Limb (tissue), 2 donors: ENCODE results near the gene TMPRSS4.

Source experiments
- DNase-seq, 2 donors: peaks; one replicate each; pipeline ENCODE4 v3.0.0-alpha.2; 2016; ENCODE audit errors: extremely low spot score in 2 of 2

The TMPRSS4 gene

GRCh38 chr11:118152552-118153471, 75.9 kb downstream of the TMPRSS4 start, which contains the start of gene SCN4B:
TSS of gene SCN4B (minus strand) at chr11:118152823. CDS start at chr11:118152673, 150 bp downstream.
- peak; percentile 83 to 85 for DNase-seq

GRCh38 chr11:118153516-118153915, 76.6 kb downstream of the TMPRSS4 start:
- no peak for DNase-seq

- no peak for DNase-seq
These were observed 77.1 kb downstream of the TMPRSS4 start for GRCh38 chr11:118153976-118154375.

- no peak for DNase-seq
These were observed 77.8 kb downstream of the TMPRSS4 start for GRCh38 chr11:118154641-118155040.

- DNase-seq = no peak
These were observed 79.1 kb downstream of the TMPRSS4 start for GRCh38 chr11:118155776-118156530.

GRCh38 chr11:118156531-118157185, 79.8 kb downstream of the TMPRSS4 start:
- DNase-seq = no peak

- DNase-seq = no peak
These were observed 80.5 kb downstream of the TMPRSS4 start for GRCh38 chr11:118157186-118157895.

GRCh38 chr11:118161786-118162185, 84.9 kb downstream of the TMPRSS4 start:
- DNase-seq = no peak

GRCh38 chr11:118162846-118163245, 86.0 kb downstream of the TMPRSS4 start:
- no peak for DNase-seq

GRCh38 chr11:118163494-118163893, 86.6 kb downstream of the TMPRSS4 start:
- DNase-seq = no peak

GRCh38 chr11:118164885-118165284, 88.0 kb downstream of the TMPRSS4 start:
- no peak for DNase-seq

- DNase-seq = no peak
These were observed 89.8 kb downstream of the TMPRSS4 start for GRCh38 chr11:118166641-118167040.

GRCh38 chr11:118167253-118167652, 90.4 kb downstream of the TMPRSS4 start:
- DNase-seq = no peak

GRCh38 chr11:118167906-118168305, 91.0 kb downstream of the TMPRSS4 start:
- DNase-seq = no peak

- DNase-seq = no peak
These were observed 91.4 kb downstream of the TMPRSS4 start for GRCh38 chr11:118168316-118168715.

GRCh38 chr11:118168751-118169150, 91.9 kb downstream of the TMPRSS4 start:
- no peak for DNase-seq

- no peak for DNase-seq
These were observed 92.6 kb downstream of the TMPRSS4 start for GRCh38 chr11:118169300-118170140.

GRCh38 chr11:118170231-118170630, 93.4 kb downstream of the TMPRSS4 start:
- no peak for DNase-seq

GRCh38 chr11:118170882-118171268, 94.0 kb downstream of the TMPRSS4 start:
- no peak for DNase-seq
